ENCODE measurements around the gene TUBA3D. TPM values are rescaled to one million over a fixed set of nuclear protein-coding genes. Genes with fewer than 3 reads are reported as not detected.
"Not testable (repeated sequence)": the region's sequence is repeated elsewhere in the genome, so short reads cannot be mapped to it uniquely, and the experiment has no call there.

TUBA3D gene
- not detected for total RNA-seq
- long read RNA-seq, partial matches to known transcripts, result 0 of 1 reads
- long read RNA-seq, other reads (novel, unspliced or antisense), result 1 of 1 reads

GRCh38 chr2:131475831-131476230, at the start of gene TUBA3D:
Gene TUBA3D, plus strand, starts transcription at chr2:131476119. Its CDS starts 81 bp downstream, at chr2:131476200.
- no peak for ATAC-seq

DNA sequence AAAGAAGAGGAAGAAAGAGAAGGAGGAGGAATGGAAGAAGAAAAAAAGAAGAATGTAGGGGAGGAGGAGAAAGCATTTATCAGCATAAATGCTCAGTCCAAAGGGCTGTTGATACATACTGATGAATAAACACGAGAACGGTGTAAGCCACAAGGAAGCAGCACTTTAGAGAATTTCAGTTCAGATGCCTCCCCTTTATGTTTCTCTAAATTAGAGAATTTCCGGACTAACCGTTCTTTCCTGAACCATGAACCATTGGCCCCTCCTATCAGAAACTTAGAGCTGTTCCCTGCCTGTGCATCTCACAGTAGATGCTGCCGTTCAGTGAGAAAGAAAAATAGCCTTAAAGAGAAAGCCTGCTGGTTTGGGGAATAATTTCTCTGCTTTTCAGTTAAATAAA, 49.2 kb upstream of the TUBA3D start:
- no peak for ATAC-seq
- intact Hi-C loops (cut with DNase I, micrococcal nuclease), result no loop called here
- DNase-seq, result no peak

More at GRCh38 chr2:131475831-131476230, at the start of gene TUBA3D:
- no peak for DNase-seq
- intact Hi-C loops (cut with DNase I, micrococcal nuclease), result no loop called here

DNA sequence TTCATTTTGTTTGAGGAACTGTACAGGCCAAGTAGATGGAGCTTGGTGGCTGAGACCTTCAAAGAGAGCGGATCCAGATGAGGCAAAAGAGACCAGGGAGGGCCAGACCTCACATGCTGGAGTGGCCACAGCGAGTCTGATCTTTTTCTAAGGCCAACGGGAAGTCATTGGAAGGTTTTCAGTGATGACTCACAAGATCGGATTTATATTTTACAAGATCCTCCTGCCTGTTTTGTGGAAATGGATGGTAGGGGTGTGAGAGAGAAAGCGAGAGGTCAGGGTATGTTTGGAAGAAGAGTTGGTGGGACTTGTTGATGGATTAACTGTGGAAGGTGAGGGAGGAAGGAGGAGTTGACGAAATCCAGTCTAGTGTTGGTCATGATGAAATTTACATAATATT, 44.6 kb upstream of the TUBA3D start:
- ATAC-seq (no peak), DNase-seq (no peak)
- intact Hi-C loops (cut with DNase I, micrococcal nuclease), result no loop called here

- DNase-seq; intact Hi-C loops (cut with DNase I, micrococcal nuclease); ATAC-seq: not testable (repeated sequence)
Observed at GRCh38 chr2:131440742-131441468, 35.0 kb upstream of the TUBA3D start.

- DNase-seq; ATAC-seq; intact Hi-C loops (cut with DNase I, micrococcal nuclease): not testable (repeated sequence)
Observed at GRCh38 chr2:131444736-131445514, 31.0 kb upstream of the TUBA3D start.

- not testable (repeated sequence) for DNase-seq
Observed at GRCh38 chr2:131445515-131445797, 30.5 kb upstream of the TUBA3D start.

DNA sequence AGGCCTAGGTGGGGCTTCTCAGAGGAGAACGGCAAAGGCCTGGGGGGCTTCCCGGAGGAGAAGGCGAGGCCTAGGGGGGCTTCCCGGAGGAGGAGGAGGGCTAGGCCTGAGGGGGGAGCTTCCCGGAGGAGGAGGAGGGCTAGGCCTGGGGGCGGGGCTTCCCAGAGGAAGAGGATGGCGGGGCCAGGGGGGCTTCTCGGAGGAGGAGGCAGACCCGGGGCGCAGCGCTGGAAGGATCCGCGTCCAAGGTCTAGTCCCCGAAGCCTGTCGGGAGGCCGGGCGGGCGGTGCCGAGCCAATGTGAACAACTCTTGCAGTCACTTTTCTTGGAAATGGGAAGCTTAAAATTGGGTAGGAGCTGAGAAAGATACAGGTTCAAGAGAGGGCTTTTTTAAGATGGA, 30.0 kb upstream of the TUBA3D start:
- no peak for DNase-seq
- ATAC-seq, result no peak
- intact Hi-C loops (cut with DNase I, micrococcal nuclease), result no loop called here

More at GRCh38 chr2:131445515-131445797, 30.5 kb upstream of the TUBA3D start:
- ATAC-seq; intact Hi-C loops (cut with DNase I, micrococcal nuclease): not testable (repeated sequence)

DNA sequence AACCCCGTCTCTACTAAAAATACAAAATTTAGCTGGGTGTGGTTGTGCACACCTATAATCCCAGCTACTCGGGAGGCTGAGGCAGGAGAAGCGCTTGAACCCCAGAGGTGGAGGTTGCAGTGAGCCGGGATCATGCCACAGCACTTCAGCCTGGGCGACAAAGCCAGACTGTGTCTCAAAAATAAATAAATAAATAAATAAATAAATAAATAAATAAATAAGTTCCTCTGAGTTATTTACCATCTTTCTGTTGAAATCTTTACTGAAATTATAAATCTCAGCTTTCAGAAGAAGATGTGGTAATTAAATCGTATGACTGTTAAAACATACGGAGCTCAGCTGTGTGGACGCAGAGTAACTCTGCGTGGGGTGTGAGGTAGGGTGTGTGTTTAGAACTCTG, 27.9 kb upstream of the TUBA3D start:
- not testable (repeated sequence) for ATAC-seq

DNA sequence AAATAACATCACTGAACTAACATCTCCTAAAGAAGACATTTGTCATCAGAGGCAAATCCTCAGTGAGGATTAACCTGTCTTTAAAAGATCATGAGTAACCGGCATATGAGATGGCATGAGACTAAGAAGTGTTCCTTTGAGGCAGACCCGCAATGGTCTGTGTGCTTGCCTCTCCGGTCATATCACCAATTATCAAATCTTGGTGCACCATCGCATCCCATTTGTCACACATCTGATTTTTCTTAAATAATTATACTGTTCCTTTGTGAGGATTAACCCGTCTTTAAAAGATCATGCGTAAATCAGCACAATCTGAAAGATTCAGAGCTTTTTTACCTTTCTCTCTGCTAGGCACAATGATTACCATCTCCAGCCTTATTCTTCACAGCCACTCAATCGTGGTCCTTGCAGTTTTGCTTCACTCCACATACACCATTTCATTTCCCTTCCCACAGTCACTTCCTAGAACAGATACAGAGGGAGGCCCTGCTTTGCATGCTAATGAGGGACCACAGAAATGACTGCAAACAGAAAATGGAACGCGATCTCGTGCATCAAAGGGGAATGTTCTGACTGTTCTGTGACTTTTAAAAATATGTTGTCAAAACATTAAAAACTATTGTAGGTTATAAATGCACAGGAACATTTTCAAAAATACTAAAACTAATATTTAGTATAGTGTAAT, 24.5 kb upstream of the TUBA3D start:
- DNase-seq; intact Hi-C loops (cut with DNase I, micrococcal nuclease); ATAC-seq: not testable (repeated sequence)

More for the DNA sequence above, 27.9 kb upstream of the TUBA3D start:
- intact Hi-C loops (cut with DNase I, micrococcal nuclease); DNase-seq: not testable (repeated sequence)

DNA sequence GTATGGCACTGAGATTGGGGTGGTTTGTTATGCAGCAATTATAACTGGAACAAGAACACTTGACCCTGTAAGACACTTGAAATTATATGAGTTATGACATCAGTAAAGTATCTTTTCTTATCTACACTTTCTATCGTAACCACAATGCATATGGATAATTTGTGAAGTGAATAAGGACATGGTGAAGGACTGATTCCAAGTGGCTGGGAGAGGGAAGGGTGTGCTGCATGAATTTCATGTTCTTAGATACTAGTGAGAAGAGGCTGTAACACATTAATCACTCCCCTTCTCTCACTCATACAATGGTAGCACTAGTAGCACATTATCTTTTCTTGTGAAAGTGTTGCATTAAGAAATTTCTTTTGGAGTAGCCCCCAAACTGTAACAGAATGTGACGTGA, 21.0 kb upstream of the TUBA3D start:
- DNase-seq; ATAC-seq; intact Hi-C loops (cut with DNase I, micrococcal nuclease): not testable (repeated sequence)

DNA sequence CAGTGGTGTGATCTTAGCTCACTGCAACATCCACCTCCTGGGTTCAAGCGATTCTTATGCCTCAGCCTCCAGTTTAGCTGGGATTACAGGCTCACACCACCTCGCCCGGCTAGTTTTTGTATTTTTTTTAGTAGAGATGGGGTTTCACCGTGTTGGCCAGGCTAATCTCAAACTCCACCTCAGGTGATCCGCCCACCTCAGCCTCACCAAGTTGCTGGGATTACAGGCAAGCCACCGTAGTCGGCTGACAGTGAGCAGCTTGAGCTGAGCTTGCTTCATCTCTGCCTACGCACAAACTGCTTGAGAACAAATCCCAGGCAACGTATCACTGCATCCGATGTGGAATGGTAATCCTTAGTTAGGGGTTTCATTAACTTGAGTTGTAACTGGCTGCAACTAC, 8.2 kb upstream of the TUBA3D start:
- intact Hi-C loops (cut with DNase I, micrococcal nuclease); ATAC-seq; DNase-seq: not testable (repeated sequence)

GRCh38 chr2:131470944-131471343, 5.0 kb upstream of the TUBA3D start:
- DNase-seq; ATAC-seq; intact Hi-C loops (cut with DNase I, micrococcal nuclease): not testable (repeated sequence)

DNA sequence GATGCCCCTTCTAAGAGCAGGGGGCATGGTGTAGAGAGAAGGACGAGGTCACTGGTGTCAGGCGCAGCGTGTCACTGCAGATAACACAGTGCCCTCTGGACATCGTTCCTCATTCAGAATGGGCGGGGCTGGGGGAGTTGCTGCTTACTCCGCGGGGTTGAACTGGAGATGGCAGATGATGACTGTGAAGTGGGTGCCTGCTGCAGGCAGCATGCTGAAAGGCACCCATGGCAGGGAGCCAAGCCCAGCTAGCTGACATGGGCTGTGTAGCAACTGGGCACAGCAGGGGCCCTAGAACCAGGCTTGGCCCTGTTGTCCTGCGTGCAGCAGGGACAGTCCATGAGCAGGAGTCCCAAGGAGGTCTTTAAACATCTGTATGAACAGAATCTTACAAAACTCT, 4.3 kb upstream of the TUBA3D start:
- intact Hi-C loops (cut with DNase I, micrococcal nuclease); DNase-seq: not testable (repeated sequence)
- ATAC-seq, result peak; percentile 81

DNA sequence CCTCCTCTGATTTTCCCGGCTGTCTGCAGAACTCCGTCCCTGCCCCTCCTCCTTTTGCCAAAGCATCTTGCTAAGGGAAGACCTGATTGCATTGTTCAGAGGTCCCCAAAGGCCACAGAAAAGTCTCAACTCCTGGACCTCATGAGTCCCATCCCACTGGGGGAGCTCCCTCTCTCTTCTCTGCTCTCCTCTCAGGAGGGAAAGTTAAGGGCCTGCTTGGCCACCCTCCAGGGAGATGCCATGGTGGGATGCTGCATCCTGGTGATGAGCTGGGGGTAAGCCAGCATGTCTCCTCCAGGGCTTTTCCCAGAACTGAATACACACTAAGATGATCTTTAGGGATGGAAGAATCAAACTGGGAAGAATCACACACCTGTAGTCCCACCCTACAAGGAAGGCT, 2.7 kb upstream of the TUBA3D start:
- ATAC-seq; intact Hi-C loops (cut with DNase I, micrococcal nuclease); DNase-seq: not testable (repeated sequence)

- ATAC-seq; DNase-seq; intact Hi-C loops (cut with DNase I, micrococcal nuclease): not testable (repeated sequence)
Observed at GRCh38 chr2:131476363-131476762, 444 bp downstream of the TUBA3D start.

- intact Hi-C loops (cut with DNase I, micrococcal nuclease), result not testable (repeated sequence)
Observed at GRCh38 chr2:131477227-131477626, 1.3 kb downstream of the TUBA3D start.

DNA sequence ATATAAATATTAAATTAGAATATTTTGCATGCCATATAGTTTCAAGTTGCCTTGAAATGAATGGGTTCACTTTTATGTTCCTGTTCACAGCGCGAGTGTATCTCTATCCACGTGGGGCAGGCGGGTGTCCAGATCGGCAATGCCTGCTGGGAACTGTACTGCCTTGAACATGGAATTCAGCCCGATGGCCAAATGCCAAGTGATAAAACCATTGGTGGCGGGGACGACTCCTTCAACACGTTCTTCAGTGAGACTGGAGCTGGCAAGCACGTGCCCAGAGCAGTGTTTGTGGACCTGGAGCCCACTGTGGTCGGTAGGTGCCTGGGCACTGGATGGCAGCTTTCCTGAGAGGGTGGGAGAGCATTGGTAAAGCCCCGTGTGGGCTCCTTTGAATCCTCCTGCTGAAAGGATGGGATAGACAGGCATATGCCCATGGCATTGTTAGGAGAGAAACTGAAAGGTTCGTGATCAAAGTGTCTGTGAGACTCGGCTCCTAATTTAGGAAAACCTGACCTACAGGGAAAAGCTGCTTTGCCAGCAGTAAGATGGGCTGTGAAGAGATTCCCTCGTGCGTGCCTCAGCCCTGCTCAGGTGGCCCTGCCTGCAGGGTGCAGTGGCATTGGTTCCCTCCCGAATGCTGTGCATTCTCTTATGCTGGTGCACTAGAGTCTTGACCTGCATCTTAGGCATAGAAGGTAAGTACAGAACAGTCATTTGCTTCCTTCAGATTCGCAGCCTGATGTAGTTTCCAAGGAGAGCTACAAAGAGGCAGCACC, 2.3 kb downstream of the TUBA3D start:
- intact Hi-C loops (cut with DNase I, micrococcal nuclease); ATAC-seq; DNase-seq: not testable (repeated sequence)

More at GRCh38 chr2:131477227-131477626, 1.3 kb downstream of the TUBA3D start:
- not testable (repeated sequence) for DNase-seq, ATAC-seq

GRCh38 chr2:131478850-131479461, 3.0 kb downstream of the TUBA3D start:
- not testable (repeated sequence) for DNase-seq, ATAC-seq

More at GRCh38 chr2:131478850-131479461, 3.0 kb downstream of the TUBA3D start:
- intact Hi-C loops (cut with DNase I, micrococcal nuclease), result not testable (repeated sequence)
